Upper lobe of right lung (tissue), 1 donor: ENCODE data around the gene PAIP1. TPM values are rescaled to one million over a fixed set of nuclear protein-coding genes. Genes with fewer than 3 reads are reported as not detected.
"Not testable (repeated sequence)": the region's sequence is repeated elsewhere in the genome, so short reads cannot be mapped to it uniquely, and the experiment has no call there.

Experiments used
- ATAC-seq: fragments of 200-7000 bp; cut with Tn5 transposase; one replicate; pipeline ENCODE4 v1.9.1; 2020; ENCODE audit warnings: mild to moderate bottlenecking, moderate library complexity
- DNase-seq: peaks from one replicate; pipeline ENCODE4 v3.0.0-alpha.2; 2020
- H3K27ac ChIP-seq: fragments of 200-600 bp; one replicate; pipeline ENCODE4 v1.8.0; 2022
- H3K27me3 ChIP-seq: fragments of 200-600 bp; one replicate; pipeline ENCODE4 v1.8.0; 2022; ENCODE audit warnings: mild to moderate bottlenecking
- H3K36me3 ChIP-seq: fragments of 200-600 bp; one replicate; pipeline ENCODE4 v1.8.0; 2022
- H3K4me1 ChIP-seq: fragments of 200-600 bp; one replicate; pipeline ENCODE4 v1.8.0; 2022
- H3K4me3 ChIP-seq: fragments of 200-600 bp; one replicate; pipeline ENCODE4 v1.8.0; 2022; ENCODE audit warnings: mild to moderate bottlenecking
- H3K9me3 ChIP-seq: fragments of 200-600 bp; one replicate; pipeline ENCODE4 v1.8.0; 2022
- intact Hi-C: fragments of 100-400 bp; cut with DNase I; formaldehyde crosslinking; loops from one replicate; pipeline ENCODE4 v1.11.0; 2022
- total RNA-seq: library from RNA; stranded (reverse); fragmentation: NEBNext Ultra II Directional; extraction: Animal tissue kit (Norgen Biotek cat#: 25700); gene quantifications from one replicate; pipeline ENCODE4 v1.2.1, GENCODE V29; 2021
- TF ChIP-seq, protein P1 (sequence below): fragments of 200-600 bp; IDR thresholded peaks from one replicate; pipeline ENCODE4 v1.8.0; 2022; ENCODE audit warnings: antibody characterized with exemption
- donor health status: DM: no; HTN: yes; CAD: no; lungs with severe emphysema.

PAIP1 gene
- total RNA-seq, 1 donor from 2014 or later: 82.3 TPM

DNA sequence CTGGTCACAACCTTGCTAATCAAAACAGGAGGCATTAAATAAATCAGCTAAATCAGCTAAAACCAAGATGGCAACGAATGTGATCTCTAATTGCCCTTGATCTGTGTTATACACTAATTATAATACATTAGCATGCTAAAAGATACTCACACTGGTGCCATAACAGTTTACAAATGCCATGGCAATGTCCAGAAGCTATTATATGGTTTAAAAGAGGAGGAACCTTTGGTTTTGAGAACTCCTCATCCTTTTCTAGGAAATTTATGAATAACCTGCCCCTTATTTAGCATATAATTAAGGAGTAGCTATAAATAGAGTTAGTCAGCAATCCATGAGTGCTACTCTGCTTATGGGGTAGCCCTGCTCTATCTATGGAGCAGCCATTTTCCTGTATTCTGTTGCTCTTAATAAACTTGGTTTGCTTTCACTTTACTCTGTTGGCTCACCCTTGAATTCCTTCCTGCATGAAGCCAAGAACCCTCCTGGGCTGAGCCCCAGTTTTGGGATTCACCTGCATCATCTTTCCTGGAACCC, 27.4 kb upstream of the PAIP1 start:
- TF ChIP-seq, protein P1, sequence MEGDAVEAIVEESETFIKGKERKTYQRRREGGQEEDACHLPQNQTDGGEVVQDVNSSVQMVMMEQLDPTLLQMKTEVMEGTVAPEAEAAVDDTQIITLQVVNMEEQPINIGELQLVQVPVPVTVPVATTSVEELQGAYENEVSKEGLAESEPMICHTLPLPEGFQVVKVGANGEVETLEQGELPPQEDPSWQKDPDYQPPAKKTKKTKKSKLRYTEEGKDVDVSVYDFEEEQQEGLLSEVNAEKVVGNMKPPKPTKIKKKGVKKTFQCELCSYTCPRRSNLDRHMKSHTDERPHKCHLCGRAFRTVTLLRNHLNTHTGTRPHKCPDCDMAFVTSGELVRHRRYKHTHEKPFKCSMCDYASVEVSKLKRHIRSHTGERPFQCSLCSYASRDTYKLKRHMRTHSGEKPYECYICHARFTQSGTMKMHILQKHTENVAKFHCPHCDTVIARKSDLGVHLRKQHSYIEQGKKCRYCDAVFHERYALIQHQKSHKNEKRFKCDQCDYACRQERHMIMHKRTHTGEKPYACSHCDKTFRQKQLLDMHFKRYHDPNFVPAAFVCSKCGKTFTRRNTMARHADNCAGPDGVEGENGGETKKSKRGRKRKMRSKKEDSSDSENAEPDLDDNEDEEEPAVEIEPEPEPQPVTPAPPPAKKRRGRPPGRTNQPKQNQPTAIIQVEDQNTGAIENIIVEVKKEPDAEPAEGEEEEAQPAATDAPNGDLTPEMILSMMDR: no peak
- Histone ChIP-seq H3K4me1 (no peaks in the 10 kb centered on the region), H3K27me3 (no peaks in the 10 kb centered on the region), H3K36me3 (no peaks in the 10 kb centered on the region), H3K9me3 (no peaks in the 10 kb centered on the region), H3K27ac (no peak overlapping the region), H3K4me3 (no peak overlapping the region)
- DNase-seq (no peak), ATAC-seq (no peak)
- intact Hi-C loops: no loop called here

DNA sequence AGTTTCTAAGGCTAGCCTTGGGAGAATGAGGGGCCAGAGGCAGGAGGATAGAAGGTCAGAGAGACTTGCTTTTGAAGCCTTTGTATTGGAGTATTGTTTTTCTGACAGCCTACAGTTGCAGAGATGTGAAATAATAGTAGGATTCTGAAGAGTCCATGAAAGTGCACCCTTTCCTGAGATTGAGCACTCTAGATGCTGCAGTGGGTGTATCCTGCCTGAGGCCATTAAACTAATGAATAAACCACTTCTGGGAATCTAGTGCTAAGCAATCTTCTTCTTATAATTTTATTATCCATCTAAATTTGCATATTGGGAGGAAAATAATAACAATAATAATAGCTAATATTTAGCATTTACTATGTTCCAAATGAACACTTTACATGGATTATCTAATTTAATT, 26.8 kb upstream of the PAIP1 start:
- Histone ChIP-seq H3K27ac (no peak overlapping the region), H3K36me3 (no peaks in the 10 kb centered on the region), H3K4me3 (no peak overlapping the region), H3K4me1 (no peaks in the 10 kb centered on the region), H3K9me3 (no peaks in the 10 kb centered on the region), H3K27me3 (no peaks in the 10 kb centered on the region)
- DNase-seq (no peak), ATAC-seq (no peak)
- intact Hi-C loops: no loop called here
- TF ChIP-seq, protein P1: no peak

DNA sequence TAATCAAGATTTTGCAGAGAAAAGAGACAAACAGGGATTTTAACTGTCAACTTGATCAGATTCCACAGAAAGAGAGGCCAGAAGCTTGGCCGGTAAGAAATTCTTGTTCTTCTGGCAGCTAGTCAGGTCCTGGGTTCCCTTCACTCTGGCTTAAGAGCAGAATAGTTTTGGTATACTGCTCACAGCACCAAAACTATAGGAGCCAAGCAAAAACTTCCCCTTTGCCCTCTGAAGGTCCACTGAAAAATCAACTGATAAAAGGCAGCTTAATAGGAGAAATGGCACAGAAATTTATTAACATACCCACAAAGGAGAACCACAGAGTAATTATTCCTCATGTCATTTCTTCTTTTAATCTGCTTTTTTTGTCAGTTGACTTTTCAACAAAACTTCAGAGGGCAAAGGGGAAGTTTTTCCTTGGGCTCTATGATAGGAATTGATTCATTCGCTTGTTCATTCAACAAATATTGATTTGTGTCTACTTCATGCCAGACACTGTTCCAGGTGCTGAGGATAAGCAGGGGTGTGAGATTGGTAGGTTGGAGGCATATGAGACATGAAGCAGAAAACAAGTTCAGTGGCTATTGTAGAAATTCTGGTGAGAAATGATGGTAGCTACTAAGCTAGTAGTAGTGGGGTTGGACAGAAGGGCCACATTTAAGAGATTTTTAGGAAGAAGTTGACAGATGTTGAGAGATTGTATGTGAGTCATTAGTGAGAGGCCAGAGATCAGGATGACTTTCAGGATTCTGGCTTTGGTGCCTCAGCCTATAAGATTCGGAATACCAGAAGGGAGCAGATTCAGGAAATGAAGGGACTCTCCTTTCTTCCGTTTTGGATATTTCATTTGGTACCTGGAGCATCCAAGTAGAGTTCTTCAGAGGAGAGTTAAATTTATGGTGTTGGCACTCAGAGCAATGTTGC, 25.5 kb upstream of the PAIP1 start:
- TF ChIP-seq, protein P1: no peak
- no peak for ATAC-seq
- H3K9me3 ChIP-seq: no peaks in the 10 kb centered on the region

DNA sequence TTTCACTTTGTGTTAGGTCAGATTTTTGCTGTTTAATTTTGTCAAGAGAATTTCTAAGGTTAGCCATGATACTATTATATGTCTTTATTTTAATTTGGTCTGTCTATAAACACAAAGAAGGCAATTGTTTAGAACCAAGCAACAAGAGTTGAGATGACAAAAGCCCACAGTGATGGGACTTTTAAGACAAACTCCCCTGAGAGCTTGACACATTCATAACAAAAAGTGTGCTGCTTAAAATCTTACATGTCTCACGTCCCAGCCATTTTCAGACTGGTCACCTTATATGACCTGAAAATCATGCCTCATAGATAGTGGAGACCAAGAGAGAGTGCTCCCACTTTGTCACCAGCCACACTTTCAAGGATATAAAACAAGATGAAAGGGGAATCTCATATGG, 24.5 kb upstream of the PAIP1 start:
- intact Hi-C loops: no loop called here
- H3K9me3 ChIP-seq: no peaks in the 10 kb centered on the region
- no peak overlapping the region for H3K27ac ChIP-seq
- H3K4me1 ChIP-seq: no peaks in the 10 kb centered on the region
- DNase-seq: no peak
- no peaks in the 10 kb centered on the region for H3K27me3 ChIP-seq
- no peak for ATAC-seq
- H3K4me3 ChIP-seq: no peak overlapping the region
- no peaks in the 10 kb centered on the region for H3K36me3 ChIP-seq
- TF ChIP-seq, protein P1: no peak

More for the DNA sequence above, 25.5 kb upstream of the PAIP1 start:
- no peak for DNase-seq
- Histone ChIP-seq H3K36me3 (no peaks in the 10 kb centered on the region), H3K27me3 (no peaks in the 10 kb centered on the region), H3K4me3 (no peak overlapping the region), H3K4me1 (no peaks in the 10 kb centered on the region), H3K27ac (no peak overlapping the region)
- intact Hi-C loops: no loop called here

DNA sequence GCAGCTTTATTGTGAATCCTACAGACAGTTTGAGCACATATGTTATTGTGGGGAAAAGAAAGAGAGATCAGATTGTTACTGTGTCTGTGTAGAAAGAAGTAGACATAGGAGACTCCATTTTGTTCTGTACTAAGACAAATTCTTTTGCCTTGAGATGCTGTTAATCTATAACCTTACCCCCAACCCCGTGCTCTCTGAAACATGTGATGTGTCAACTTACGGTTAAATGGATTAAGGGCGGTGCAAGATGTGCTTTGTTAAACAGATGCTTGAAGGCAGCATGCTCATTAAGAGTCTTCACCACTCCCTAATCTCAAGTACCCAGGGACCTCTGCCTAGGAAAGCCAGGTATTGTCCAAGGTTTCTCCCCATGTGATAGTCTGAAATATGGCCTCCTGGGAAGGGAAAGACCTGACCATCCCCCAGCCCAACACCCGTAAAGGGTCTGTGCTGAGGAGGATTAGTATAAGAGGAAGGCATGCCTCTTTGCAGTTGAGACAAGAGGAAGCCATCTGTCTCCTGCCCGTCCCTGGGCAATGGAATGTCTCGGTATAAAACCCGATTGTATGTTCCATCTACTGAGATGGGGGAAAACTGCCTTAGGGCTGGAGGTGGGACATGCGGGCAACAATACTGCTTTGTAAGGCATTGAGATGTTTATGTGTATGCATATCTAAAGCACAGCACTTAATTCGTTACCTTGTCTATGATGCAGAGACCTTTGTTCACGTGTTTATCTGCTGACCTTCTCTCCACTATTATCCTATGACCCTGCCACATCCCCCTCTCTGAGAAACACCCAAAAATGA, 23.7 kb upstream of the PAIP1 start:
- H3K27me3 ChIP-seq, H3K9me3 ChIP-seq, ATAC-seq, H3K4me1 ChIP-seq, H3K27ac ChIP-seq, H3K36me3 ChIP-seq, DNase-seq, intact Hi-C loops, H3K4me3 ChIP-seq: not testable (repeated sequence)

DNA sequence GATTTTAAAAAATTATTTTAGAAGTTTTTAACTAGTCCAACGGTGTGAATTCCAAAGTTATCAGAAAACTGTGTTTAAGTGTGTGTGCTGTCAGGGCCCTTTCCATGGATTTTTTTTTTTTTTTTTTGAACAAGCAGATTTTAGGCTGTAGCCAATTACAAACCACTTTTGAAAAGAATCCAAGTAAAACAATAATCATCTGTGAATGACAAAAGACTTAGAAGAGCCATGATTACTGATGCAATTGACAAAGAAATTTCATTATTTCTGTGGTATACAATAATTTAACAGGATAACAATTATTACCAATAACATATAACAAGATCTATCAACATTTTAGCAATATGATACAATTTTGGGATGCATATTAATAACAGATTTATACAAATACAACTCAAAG, 16.2 kb upstream of the PAIP1 start:
- H3K4me3 ChIP-seq: no peak overlapping the region
- intact Hi-C loops: no loop called here
- ATAC-seq: no peak
- H3K27me3 ChIP-seq: no peaks in the 10 kb centered on the region
- H3K27ac ChIP-seq: peak overlapping the region; percentile 2
- no peaks in the 10 kb centered on the region for H3K36me3 ChIP-seq
- peaks cover 8% of the 10 kb centered on the region for H3K4me1 ChIP-seq
- no peaks in the 10 kb centered on the region for H3K9me3 ChIP-seq
- TF ChIP-seq, protein P1: no peak
- no peak for DNase-seq
